HG03196 (cell line): ENCODE data around the gene CDC42BPA.
A peak's percentile ranks its signal among the peaks of the same experiment; 100 is the strongest.
"Not testable (repeated sequence)": the region's sequence is repeated elsewhere in the genome, so short reads cannot be mapped to it uniquely, and the experiment has no call there.

Experiments used
- ATAC-seq: cut with Tn5 transposase; IDR thresholded peaks from one replicate; pipeline ENCODE4 v1.9.1; 2021; ENCODE audit not compliant: unreplicated experiment

The CDC42BPA gene

GRCh38 chr1:227003165-227003564, 315.1 kb downstream of the CDC42BPA start:
- ATAC-seq, result no peak

GRCh38 chr1:227002531-227003049, 315.7 kb downstream of the CDC42BPA start:
- ATAC-seq, result no peak

GRCh38 chr1:226999579-226999978, 318.7 kb downstream of the CDC42BPA start:
- ATAC-seq, result not testable (repeated sequence)

- ATAC-seq, result peak; percentile 97
Measured at GRCh38 chr1:226995365-226996332, 322.6 kb downstream of the CDC42BPA start.

GRCh38 chr1:226994586-226995364, 323.5 kb downstream of the CDC42BPA start:
- ATAC-seq, result peak; percentile 19

GRCh38 chr1:226993814-226994585, 324.3 kb downstream of the CDC42BPA start:
- ATAC-seq, result no peak

GRCh38 chr1:226991920-226992319, 326.4 kb downstream of the CDC42BPA start:
- no peak for ATAC-seq

GRCh38 chr1:226990133-226990716, 328.1 kb downstream of the CDC42BPA start:
- peak; percentile 54 for ATAC-seq

GRCh38 chr1:226989085-226989920, 329.0 kb downstream of the CDC42BPA start:
- no peak for ATAC-seq

- no peak for ATAC-seq
Measured at GRCh38 chr1:226988334-226988666, 330.0 kb downstream of the CDC42BPA start.

- ATAC-seq, result no peak
Measured at GRCh38 chr1:226987623-226988333, 330.5 kb downstream of the CDC42BPA start.

- ATAC-seq, result no peak
Measured at GRCh38 chr1:226987179-226987536, 331.1 kb downstream of the CDC42BPA start.

GRCh38 chr1:226986496-226987178, 331.7 kb downstream of the CDC42BPA start:
- ATAC-seq, result no peak

GRCh38 chr1:226985839-226986463, 332.3 kb downstream of the CDC42BPA start:
- no peak for ATAC-seq

- no peak for ATAC-seq
Measured at GRCh38 chr1:226985239-226985838, 333.0 kb downstream of the CDC42BPA start.

- no peak for ATAC-seq
Measured at GRCh38 chr1:226984521-226985238, 333.6 kb downstream of the CDC42BPA start.

GRCh38 chr1:226983992-226984364, 334.3 kb downstream of the CDC42BPA start:
- no peak for ATAC-seq
